Stimulated activated CD4-positive, alpha-beta T cell treated with anti-CD3 and anti-CD28 coated beads, Interleukin-1b, Interleukin-23, amount 100 ng/mL, for 1 hour (primary cell): Measurements from ENCODE around the gene TMEM183A.
"Not testable (repeated sequence)": the region's sequence is repeated elsewhere in the genome, so short reads cannot be mapped to it uniquely, and the experiment has no call there.

Experiments
- DNase-seq, 2 donors: peaks; one replicate each; pipeline ENCODE4 v3.0.0-alpha.2; 2020; ENCODE audit warnings: low read depth in 2 of 2

TMEM183A gene

GRCh38 chr1:203006948-203007871, at the start of gene TMEM183A:
Gene TMEM183A (plus strand): TSS chr1:203007374. CDS start chr1:203007466, 92 bp downstream.
- DNase-seq = peak; percentile 78 to 87

- DNase-seq = peak; percentile 84 to 95
These were observed 49.2 kb upstream of the TMEM183A start, which contains the start of gene ADIPOR1 for GRCh38 chr1:202957733-202958543. Gene ADIPOR1 (minus strand): TSS chr1:202958312. CDS start chr1:202951070, 7,242 bp downstream.

DNA sequence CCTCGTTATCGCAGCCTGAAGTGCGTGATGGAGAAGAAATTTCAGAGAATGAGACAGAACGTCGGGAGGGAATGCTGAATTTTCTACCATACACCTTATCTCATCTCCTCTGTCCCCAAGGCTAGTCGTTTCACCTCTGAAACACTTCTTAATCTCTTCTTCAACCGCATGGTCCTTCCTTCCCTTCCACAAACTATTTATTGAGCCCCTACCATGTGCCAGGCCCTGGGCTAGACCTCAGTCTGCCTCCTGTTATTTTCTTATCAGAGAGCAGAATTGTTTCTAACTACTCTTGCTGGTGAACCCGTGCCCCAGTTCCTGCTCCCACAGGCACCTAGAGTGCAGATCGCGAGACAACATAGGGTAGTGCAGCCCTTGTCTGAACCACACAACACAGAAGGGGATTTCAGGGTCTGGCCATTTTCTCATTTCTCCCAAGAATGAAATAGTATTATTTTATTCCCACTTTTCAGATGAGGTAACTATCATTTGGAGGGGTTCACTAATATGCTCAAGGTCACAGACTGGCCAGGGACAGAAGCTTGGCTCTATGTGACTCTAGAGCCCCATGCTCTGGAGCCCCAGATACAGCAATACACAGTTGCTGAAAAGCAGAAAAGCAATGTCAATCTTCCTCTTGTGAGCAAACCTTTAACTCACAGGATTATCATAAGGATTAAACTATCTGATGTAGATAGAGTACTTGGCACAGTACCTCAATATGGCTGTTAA, 48.5 kb upstream of the TMEM183A start:
- no peak for DNase-seq

GRCh38 chr1:202959276-202959620, 47.9 kb upstream of the TMEM183A start:
- no peak for DNase-seq

- DNase-seq = no peak
These were observed 45.8 kb upstream of the TMEM183A start for GRCh38 chr1:202961220-202961880.

DNA sequence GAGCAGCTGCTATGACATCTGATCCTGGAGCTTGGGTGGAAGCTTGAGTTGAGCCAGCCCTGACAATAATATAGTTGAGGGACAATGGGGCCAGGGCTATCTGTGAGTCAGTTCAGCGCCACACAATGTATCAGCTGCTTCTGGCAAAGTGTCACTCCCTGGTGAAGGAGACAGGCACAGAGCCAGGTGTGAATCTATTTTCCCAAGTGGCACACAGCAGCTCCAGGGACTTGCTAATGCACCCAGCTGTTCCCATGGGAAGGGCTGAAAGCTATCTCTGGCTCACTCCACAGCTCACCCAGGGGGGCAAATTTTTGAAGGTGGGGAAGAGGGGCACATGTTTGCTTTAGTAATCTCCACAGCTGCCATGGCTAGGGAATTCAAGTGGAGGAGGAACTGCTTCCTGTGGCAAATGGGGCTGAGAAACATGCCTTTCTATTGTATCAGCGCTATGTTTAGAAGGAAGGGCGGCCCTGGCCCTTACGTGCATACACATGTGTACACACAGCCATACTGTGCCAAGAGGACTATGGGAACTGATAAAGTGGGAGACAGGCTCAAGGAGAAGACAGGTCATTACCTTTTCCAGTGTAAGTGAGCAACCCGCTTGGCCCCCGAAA, 42.3 kb upstream of the TMEM183A start:
- no peak for DNase-seq

DNA sequence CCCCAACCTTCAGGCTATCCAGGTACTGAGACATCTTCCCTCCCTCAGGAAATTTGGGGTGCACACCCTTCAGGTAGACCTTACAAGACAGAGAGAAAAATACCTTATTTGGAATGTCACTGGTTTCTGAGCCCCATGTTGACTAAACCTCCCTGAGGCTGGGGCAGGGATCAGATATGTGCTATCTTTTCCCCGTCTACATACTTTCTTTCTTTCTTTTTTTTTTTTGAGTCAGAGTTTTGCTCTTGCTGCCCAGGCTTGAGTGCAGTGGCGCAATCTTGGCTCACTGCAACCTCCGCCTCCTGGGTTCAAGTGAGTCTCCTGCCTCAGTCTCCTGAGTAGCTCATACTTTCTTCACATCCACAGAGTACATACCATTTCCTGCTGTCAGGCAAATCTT, 41.8 kb upstream of the TMEM183A start:
- no peak for DNase-seq

GRCh38 chr1:202966006-202966898, 40.9 kb upstream of the TMEM183A start:
- no peak for DNase-seq

DNA sequence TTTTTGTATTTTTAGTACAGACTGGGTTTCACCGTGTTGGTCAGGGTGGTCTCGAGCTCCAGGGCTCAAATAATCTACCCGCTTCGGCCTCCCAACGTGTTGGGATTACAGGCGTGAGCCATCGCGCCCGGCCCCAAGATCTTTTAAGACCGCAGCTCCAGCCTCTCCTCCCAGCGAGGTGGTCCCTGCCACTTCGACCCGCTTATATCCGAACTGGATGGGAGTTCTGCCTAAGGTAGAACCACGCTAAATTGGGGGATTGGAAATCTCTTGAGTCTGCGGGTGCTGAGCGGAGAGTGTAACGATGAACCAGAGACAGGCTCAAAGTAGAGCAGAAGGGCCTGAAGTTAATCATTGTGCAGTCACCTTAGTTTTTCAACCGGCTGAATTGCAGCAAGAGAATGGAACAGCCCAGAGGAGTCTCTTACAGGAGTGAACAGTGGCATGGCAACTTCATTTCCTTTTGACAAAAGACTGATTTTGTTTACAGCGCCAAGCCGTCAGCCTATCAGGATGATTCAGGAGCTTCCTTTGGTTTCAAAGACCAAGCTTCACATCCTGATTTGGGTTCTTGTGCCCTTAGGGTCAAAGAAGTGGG, 39.4 kb upstream of the TMEM183A start:
- no peak for DNase-seq

- no peak for DNase-seq
These were observed 38.8 kb upstream of the TMEM183A start for GRCh38 chr1:202968351-202968750.

DNA sequence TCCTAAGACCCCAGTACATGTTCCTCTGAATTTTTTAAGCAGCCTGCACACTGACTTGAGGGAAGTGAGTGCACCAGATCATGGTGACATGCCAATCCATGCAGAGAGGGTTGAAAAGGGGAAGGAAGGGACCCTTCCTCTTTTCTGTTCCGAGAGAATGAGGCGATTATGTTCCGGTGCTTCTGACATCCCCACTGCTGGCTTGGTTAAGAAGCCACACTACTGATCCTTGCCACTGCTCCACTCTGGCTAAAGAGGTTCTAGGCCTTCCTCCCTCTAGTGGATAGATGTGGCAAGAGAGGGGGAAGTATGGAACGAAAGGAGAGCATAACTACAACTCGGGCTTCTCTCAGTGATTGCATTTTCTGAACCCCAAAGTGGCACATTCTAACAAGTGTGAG, 38.3 kb upstream of the TMEM183A start:
- no peak for DNase-seq

- DNase-seq = no peak
These were observed 35.1 kb upstream of the TMEM183A start for GRCh38 chr1:202972046-202972445.

- no peak for DNase-seq
These were observed 32.3 kb upstream of the TMEM183A start for GRCh38 chr1:202974856-202975255.

DNA sequence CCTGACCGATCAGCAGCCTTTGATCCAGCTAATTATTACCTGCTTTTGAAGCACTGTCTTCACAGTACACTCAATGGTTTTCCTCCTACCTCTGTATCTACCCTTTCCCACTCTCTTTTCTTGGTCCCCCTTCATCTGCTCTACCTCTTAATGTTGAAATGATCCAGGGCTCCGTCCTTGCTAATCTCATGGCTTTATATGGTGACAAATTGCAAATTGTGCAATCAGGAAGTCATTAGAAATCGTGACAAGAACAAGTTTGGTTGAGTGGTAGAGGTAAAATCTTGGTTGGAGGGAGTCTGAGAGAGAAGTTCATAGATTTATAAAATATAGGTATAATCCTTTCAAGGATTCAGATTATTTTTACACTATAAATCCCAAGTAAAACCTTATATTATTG, 30.5 kb upstream of the TMEM183A start:
- DNase-seq = no peak

- DNase-seq = no peak
These were observed 27.7 kb upstream of the TMEM183A start for GRCh38 chr1:202979459-202979858.

GRCh38 chr1:202981939-202982338, 25.2 kb upstream of the TMEM183A start:
- DNase-seq = no peak

DNA sequence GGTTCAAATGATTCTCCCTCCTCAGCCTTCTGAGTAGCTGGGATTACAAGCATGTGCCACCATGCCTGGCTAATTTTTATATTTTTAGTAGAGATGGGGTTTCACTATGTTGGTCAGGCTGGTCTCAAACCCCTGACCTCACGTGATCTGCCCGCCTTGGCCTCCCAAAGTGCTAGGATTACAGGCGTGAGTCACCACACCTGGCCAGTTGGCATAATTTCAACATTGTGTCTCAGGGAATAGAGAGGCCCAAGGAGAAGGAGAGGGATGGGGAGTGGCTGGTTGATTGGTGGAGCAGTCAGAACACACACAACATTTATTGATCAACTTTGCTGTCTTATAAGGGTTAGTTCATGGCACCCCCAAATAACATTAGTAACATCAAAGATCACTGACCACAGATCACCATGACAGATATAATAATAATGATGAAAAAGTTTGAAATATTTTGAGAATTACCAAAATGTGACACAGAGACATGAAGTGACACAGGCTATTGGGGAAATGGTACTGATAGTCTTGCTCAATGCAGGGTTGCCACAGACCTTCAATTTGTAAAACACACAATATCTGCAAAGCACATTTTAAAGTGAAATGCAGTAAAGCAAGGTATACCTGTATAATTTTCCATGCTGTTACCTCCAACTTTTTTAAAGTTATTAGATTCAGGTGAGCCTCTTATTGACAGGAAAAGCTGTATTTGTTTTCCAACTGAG, 24.3 kb upstream of the TMEM183A start:
- DNase-seq = no peak

GRCh38 chr1:202986120-202986519, 21.1 kb upstream of the TMEM183A start:
- DNase-seq = not testable (repeated sequence)

DNA sequence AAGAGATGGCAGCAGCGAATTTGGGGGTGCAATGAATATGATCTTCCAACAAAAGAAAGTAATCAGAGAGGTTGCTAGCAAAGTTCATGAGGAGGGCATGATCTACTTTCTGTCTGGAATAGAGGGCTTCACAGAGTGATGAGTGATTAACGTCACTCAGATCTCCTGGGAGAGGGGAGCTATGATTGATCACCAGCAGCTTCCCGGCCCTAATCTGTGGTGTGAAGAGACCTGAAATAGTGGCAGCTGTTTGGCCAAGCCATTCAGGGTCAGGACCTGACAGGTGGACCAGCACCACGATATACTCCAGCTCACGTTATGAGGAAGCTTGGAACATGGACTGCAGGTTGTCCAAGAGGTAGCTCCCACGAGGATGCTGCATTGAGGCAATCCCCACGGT, 19.9 kb upstream of the TMEM183A start:
- DNase-seq = no peak
